Activated CD8-positive, alpha-beta memory T cell treated with anti-CD3 and anti-CD28 coated beads, Interleukin-2, amount 50 U/mL, for 1 hour (primary cell): ENCODE measurements around the gene DLG4.
"Not testable (repeated sequence)": the region's sequence is repeated elsewhere in the genome, so short reads cannot be mapped to it uniquely, and the experiment has no call there.

Experiments
- DNase-seq: peaks from one replicate; pipeline ENCODE4 v3.0.0-alpha.2; 2020; ENCODE audit errors: extremely low read depth

DLG4 gene

GRCh38 chr17:7184091-7184488 is 35.5 kb downstream of the DLG4 start:
- DNase-seq, result no peak

GRCh38 chr17:7183433-7184090 is 36.1 kb downstream of the DLG4 start:
- DNase-seq, result no peak

GRCh38 chr17:7182101-7182500 is 37.5 kb downstream of the DLG4 start:
- not testable (repeated sequence) for DNase-seq

GRCh38 chr17:7179317-7180254 is 40.0 kb downstream of the DLG4 start, which contains the start of gene ASGR1:
Gene ASGR1, minus strand, starts transcription at chr17:7179370. Its CDS starts 807 bp downstream, at chr17:7178563.
- DNase-seq, result no peak

GRCh38 chr17:7178973-7179316 is 40.7 kb downstream of the DLG4 start:
- no peak for DNase-seq

GRCh38 chr17:7177954-7178477 is 41.6 kb downstream of the DLG4 start:
- no peak for DNase-seq

GRCh38 chr17:7177191-7177953 is 42.3 kb downstream of the DLG4 start:
- peak; percentile 23 for DNase-seq

GRCh38 chr17:7176841-7177190 is 42.8 kb downstream of the DLG4 start:
- no peak for DNase-seq

- DNase-seq, result no peak
Measured at GRCh38 chr17:7176107-7176840, 43.4 kb downstream of the DLG4 start.

- no peak for DNase-seq
Measured at GRCh38 chr17:7175330-7175733, 44.3 kb downstream of the DLG4 start.

GRCh38 chr17:7174603-7175326 is 44.9 kb downstream of the DLG4 start:
- DNase-seq, result no peak

GRCh38 chr17:7173687-7174602 is 45.7 kb downstream of the DLG4 start:
- DNase-seq, result no peak

GRCh38 chr17:7172522-7173191 is 47.0 kb downstream of the DLG4 start:
- not testable (repeated sequence) for DNase-seq

- not testable (repeated sequence) for DNase-seq
Measured at GRCh38 chr17:7169565-7169908, 50.1 kb downstream of the DLG4 start.

- DNase-seq, result not testable (repeated sequence)
Measured at GRCh38 chr17:7168841-7169564, 50.6 kb downstream of the DLG4 start.

- no peak for DNase-seq
Measured at GRCh38 chr17:7167832-7168231, 51.8 kb downstream of the DLG4 start.

GRCh38 chr17:7166873-7167272 is 52.8 kb downstream of the DLG4 start:
- no peak for DNase-seq

- DNase-seq, result not testable (repeated sequence)
Measured at GRCh38 chr17:7159571-7159970, 60.1 kb downstream of the DLG4 start.
